K562 (cell line): ENCODE measurements around the gene ZNF143. TPM values are rescaled to one million over a fixed set of nuclear protein-coding genes. Genes with fewer than 3 reads are reported as not detected.

ENCODE experiments used
- ATAC-seq: fragments of 200-7000 bp; cut with Tn5 transposase; 3 replicates; pipeline ENCODE4 v1.9.1; 2020; ENCODE audit warnings: moderate library complexity
- BruUV-seq: library from RNA; stranded (reverse); fragments of 400-500 nt; replicated peaks from 2 replicates; lab custom pipeline; 2021; lab: Mats Ljungman, UMichigan
- CTCF ChIA-PET: fragments of 300-600 bp; formaldehyde crosslinking; extraction: SDS; loops from one replicate; lab custom pipeline; 2021; ENCODE audit warnings: low intra/inter-chr PET ratio; lab: Yijun Ruan, JAX
- POLR2A ChIA-PET: fragments of 300-600, 350-650 bp; sonication (Branson Sonifier 250); formaldehyde crosslinking; extraction: SDS; loops from one replicate; lab custom pipeline; 2021; ENCODE audit warnings: antibody characterized with exemption, inconsistent platforms; lab: Yijun Ruan, JAX
- DNase-seq, 4 experiments: peaks; one replicate each; pipeline versions ENCODE4 v3.0.0 to v3.0.0-alpha.2; 2011 to 2018; ENCODE audit warnings: low spot score in 3 of 4, mixed read lengths in 3 of 4; ENCODE audit errors: extremely low read depth in 1 of 4
- FAIRE-seq: peaks from 2 replicates; lab custom pipeline; 2011; peaks lifted over from hg19 to GRCh38; lab: Jason Lieb, UNC
- H2AFZ ChIP-seq: 2 replicates; pipeline ENCODE4 v1.6.0; 2011; ENCODE audit warnings: low read depth, low read length, control low read depth, inconsistent platforms
- H3K27ac ChIP-seq: fragments of 200-600 bp; 3 replicates; pipeline ENCODE4 v1.8.0; 2011; ENCODE audit warnings: low read depth, mild to moderate bottlenecking, control low read depth, inconsistent platforms, low read length, moderate library complexity, mixed read lengths; ENCODE audit errors: extremely low read depth
- H3K27me3 ChIP-seq, 2 experiments: fragments of 300-600 bp in 1 of 2; 2 replicates in 1 of 2; 3 replicates in 1 of 2; pipeline versions ENCODE4 v1.6.0 to v1.8.0; 2011; ENCODE audit warnings: inconsistent platforms in 2 of 2, low read length in 2 of 2, mild to moderate bottlenecking in 1 of 2, mixed read lengths in 1 of 2, moderate library complexity in 1 of 2; ENCODE audit not compliant: control insufficient read depth in 2 of 2, insufficient read depth in 2 of 2
- H3K36me3 ChIP-seq: fragments of 300-600 bp; 3 replicates; pipeline ENCODE4 v1.8.0; 2011; ENCODE audit warnings: mild to moderate bottlenecking, low read length, inconsistent platforms; ENCODE audit not compliant: control insufficient read depth, insufficient read depth
- H3K4me1 ChIP-seq, 2 experiments: fragments of 200-600 bp in 1 of 2; replicated peaks in 1 of 2; 2 replicates in 1 of 2; 3 replicates in 1 of 2; pipeline versions ENCODE4 v1.5.1 to v1.8.0; 2011; ENCODE audit warnings: inconsistent platforms in 2 of 2, low read length in 2 of 2, mild to moderate bottlenecking in 1 of 2, mixed read lengths in 1 of 2, moderate library complexity in 1 of 2; ENCODE audit not compliant: control insufficient read depth in 2 of 2, insufficient read depth in 2 of 2
- H3K4me2 ChIP-seq: 2 replicates; pipeline ENCODE4 v1.6.1; 2011; ENCODE audit warnings: low read length, control low read depth, inconsistent platforms, mixed read lengths; ENCODE audit not compliant: insufficient read depth
- H3K4me3 ChIP-seq: fragments of 200-600 bp; sonication (generic), shearing (Covaris generic); 2 replicates; pipeline ENCODE4 v1.5.1; 2016; ENCODE audit warnings: control low read depth, inconsistent platforms
- H3K79me2 ChIP-seq: fragments of 200-600 bp; 3 replicates; pipeline ENCODE4 v1.8.0; 2011; ENCODE audit warnings: low read length, inconsistent platforms; ENCODE audit not compliant: control insufficient read depth, insufficient read depth
- H3K9ac ChIP-seq, 2 experiments: 2 replicates each; pipeline versions ENCODE4 v1.6.0 to v1.6.1; 2011; ENCODE audit warnings: low read depth in 2 of 2, low read length in 2 of 2, control low read depth in 1 of 2, inconsistent platforms in 1 of 2, mild to moderate bottlenecking in 1 of 2, mixed read lengths in 1 of 2; ENCODE audit not compliant: insufficient read depth in 1 of 2
- H3K9me1 ChIP-seq: one replicate; pipeline ENCODE4 v1.6.0; 2011; ENCODE audit warnings: inconsistent platforms, mild to moderate bottlenecking, low read length, moderate library complexity; ENCODE audit not compliant: control insufficient read depth, insufficient read depth
- H3K9me3 ChIP-seq: replicated peaks from 2 replicates; pipeline ENCODE4 v1.5.1; 2011; ENCODE audit warnings: low read depth, low read length, inconsistent platforms; ENCODE audit not compliant: control insufficient read depth, insufficient read depth
- H4K20me1 ChIP-seq: replicated peaks from 2 replicates; pipeline ENCODE4 v1.6.1; 2011; ENCODE audit warnings: low read length, inconsistent platforms, mixed read lengths; ENCODE audit not compliant: control insufficient read depth, insufficient read depth
- CHD1 ChIP-seq: fragments of 200-600 bp; sonication (generic); IDR thresholded peaks from one replicate; pipeline ENCODE4 v1.6.1; 2012; ENCODE audit warnings: mild to moderate bottlenecking, moderate library complexity, low read length, inconsistent platforms
- CREB3L1 ChIP-seq: fragments of 450-650 bp; IDR thresholded peaks from 2 replicates; pipeline ENCODE4 v1.6.1; 2014; ENCODE audit warnings: low read depth, mild to moderate bottlenecking, moderate library complexity, borderline replicate concordance
- DACH1 ChIP-seq: fragments of 450-650 bp; IDR thresholded peaks from 2 replicates; pipeline ENCODE4 v1.6.1; 2018; ENCODE audit not compliant: partially characterized antibody
- FOSL1 ChIP-seq: fragments of 200-800 bp; sonication (Bioruptor generic); conservative IDR thresholded peaks from 2 replicates; pipeline ENCODE4 v1.6.1; 2016; ENCODE audit warnings: missing genetic modification characterization, missing compliant biosample characterization
- GABPB1 ChIP-seq: sonication (generic); formaldehyde crosslinking; IDR thresholded peaks from 2 replicates; pipeline ENCODE4 v1.8.0; 2022; ENCODE audit warnings: mild to moderate bottlenecking, missing genetic modification reagents
- L3MBTL2 ChIP-seq: fragments of 450-650 bp; IDR thresholded peaks from 2 replicates; pipeline ENCODE4 v1.6.1; 2016; ENCODE audit warnings: mild to moderate bottlenecking, moderate library complexity
- MLX ChIP-seq, 2 experiments: fragments of 450-650 bp in 1 of 2; sonication (generic) in 1 of 2; formaldehyde crosslinking; conservative IDR thresholded peaks; 2 replicates each; pipeline versions ENCODE4 v1.4.0 to v1.8.1; 2020 to 2022; ENCODE audit warnings: mild to moderate bottlenecking in 1 of 2, missing genetic modification reagents in 1 of 2
- NR2C2 ChIP-seq, 2 experiments: fragments of 200-800 bp in 1 of 2; sonication (Bioruptor generic) in 1 of 2; sonication (generic) in 1 of 2; formaldehyde crosslinking in 1 of 2; IDR thresholded peaks; 2 replicates each; pipeline versions ENCODE4 v1.6.1 to v1.8.0; 2016 to 2022; ENCODE audit warnings: mild to moderate bottlenecking in 1 of 2, missing compliant biosample characterization in 1 of 2, missing genetic modification characterization in 1 of 2, missing genetic modification reagents in 1 of 2
- PML ChIP-seq: IDR thresholded peaks from 2 replicates; pipeline ENCODE4 v1.6.1; 2012; ENCODE audit warnings: low read length, inconsistent platforms
- TRIM25 ChIP-seq: fragments of 450-650 bp; IDR thresholded peaks from 2 replicates; pipeline ENCODE4 v1.7.0; 2016; ENCODE audit warnings: borderline replicate concordance
- ZNF707 ChIP-seq: fragments of 250-450 bp; sonication (Bioruptor Pico); conservative IDR thresholded peaks from 2 replicates; pipeline ENCODE4 v1.8.0; 2022; ENCODE audit warnings: inconsistent platforms, mild to moderate bottlenecking, moderate library complexity
- WGBS: fragments of 100-300 bp; shearing (Covaris generic); methylation state at CpG from one replicate; pipeline ENCODE4 v1.1.6; 2016; ENCODE audit warnings: low coverage, mixed read lengths; ENCODE audit not compliant: insufficient coverage; ENCODE audit errors: missing lambda C conversion rate; 5-methylcytosine and 5-hydroxymethylcytosine counted together
- in situ Hi-C: fragments of 300-500 bp; cut with MboI; formaldehyde crosslinking; loops from 4 replicates; pipeline ENCODE4 v1.15.0; 2018; ENCODE audit warnings: inconsistent platforms, mixed read lengths
- intact Hi-C: fragments of 100-400 bp; cut with micrococcal nuclease; formaldehyde crosslinking; loops from 2 replicates; pipeline ENCODE4 v1.14.2; 2022
- polyA plus RNA-seq, 8 experiments: library from polyadenylated mRNA; depleted of rRNA in 4 of 8; stranded (reverse) in 5 of 8; unstranded in 3 of 8; fragments of >200 nt; fragmentation: Nextera tagmentation in 2 of 8; fragmentation: Illumina TruSeq in 1 of 8; extraction: Ambion mirVana in 2 of 8; extraction: Trizol in 1 of 8; gene quantifications; 2 replicates each; pipeline versions ENCODE4 v1.2.1 to v1.2.3, GENCODE V29; 2011 to 2014; ENCODE audit warnings: inconsistent platforms in 1 of 8, missing spikeins in 1 of 8
- total RNA-seq, 7 experiments: library from RNA; depleted of rRNA in 6 of 7; stranded (reverse); fragments of >200 nt in 6 of 7; fragmentation: Illumina TruSeq in 2 of 7; extraction: Trizol in 2 of 7; gene quantifications; 2 replicates each; pipeline versions ENCODE4 v1.2.1 to v1.2.3, GENCODE V29; 2011 to 2021; ENCODE audit warnings: low replicate concordance in 1 of 7
- TF ChIP-seq, protein P1 (sequence below): fragments of 200-800 bp; sonication (Bioruptor generic); IDR thresholded peaks from 2 replicates; pipeline ENCODE4 v1.6.1; 2017; ENCODE audit warnings: missing genetic modification characterization, missing compliant biosample characterization

Gene ZNF143
- total and polyA plus RNA-seq, 9 of the 15 experiments (the other 6 are each of a cell fraction or from before 2014, with no cell fraction given), result 18.4 to 58.5 (median 27.1) TPM

GRCh38 chr11:9574622-9575259 lies 113.9 kb downstream of the ZNF143 start:
- ChIA-PET CTCF (no interaction called here), POLR2A (interaction anchor here (0.7 to 3.3 kb wide), 15 partner anchors 8 to 189 kb away, joined by 3 to 26 read pairs (median 9); partner anchors contain the start of gene ZNF143)
- BruUV-seq, result TSS peak; percentile 41
- FAIRE-seq, result no peak
- peaks cover 47% of the 10 kb centered on the region for H3K36me3 ChIP-seq
- H3K4me1 ChIP-seq, result peaks cover 24 to 35% of the 10 kb centered on the region in 2 experiments; a peak in 4 of 5 replicates
- H3K9ac ChIP-seq, result peak overlapping the region; percentile 91 to 98
- H3K9me1 ChIP-seq, result no peaks in the 10 kb centered on the region
- intact Hi-C loops, result loop anchor here (10.0 kb wide), 1 partner anchor 110 kb away; the partner anchor contains the start of gene ZNF143
- in situ Hi-C loops, result loop anchor here (5.0 kb wide), 1 partner anchor 37 kb away; no protein-coding TSS in a partner anchor
- peak overlapping the region; percentile 96 for H3K4me2 ChIP-seq
- peaks cover 61% of the 10 kb centered on the region for H3K79me2 ChIP-seq
- H2AFZ ChIP-seq, result no peak overlapping the region
- WGBS, result under 1% methylated on average over 35 of the region's 43 CpGs
- H3K27ac ChIP-seq, result peak overlapping the region; percentile 98
- ATAC-seq, result peak; percentile 3; the same call in 2 of the 3 replicates
- H3K9me3 ChIP-seq, result no peaks in the 10 kb centered on the region
- DNase-seq, result peak in 3 of 4 experiments; percentile 18 to 66 (median 20)
- H3K4me3 ChIP-seq, result peak overlapping the region; percentile 92
- no peaks in the 10 kb centered on the region for H3K27me3 ChIP-seq
- H4K20me1 ChIP-seq, result peaks cover 9% of the 10 kb centered on the region
- TF ChIP-seq FOSL1 (0 out of 2 replicates have a peak, but pooled peaks have one; percentile 44), CREB3L1 (no peak), GABPB1 (CRISPR knock-in tag) (0 out of 2 replicates have a peak, but pooled peaks have one; percentile 24), NR2C2 (CRISPR knock-in tag; IDR thresholded peaks at IDR 0.05) (no peak), NR2C2 (tag; IDR thresholded peaks at IDR 0.05) (peak; percentile 24; the same call in 1 of the 2 replicates), DACH1 (no peak), PML (peak; percentile 14; the same call in 1 of the 2 replicates), L3MBTL2 (0 out of 2 replicates have a peak, but pooled peaks have one; percentile 5), TRIM25 (no peak), MLX (CRISPR knock-in tag; conservative IDR thresholded peaks at IDR 0.05) (0 out of 4 replicates have a peak, but pooled peaks of 1 of the 2 experiments have one; percentile 26), CHD1 (peak; percentile 86), ZNF707 (no peak)
- TF ChIP-seq, protein P1, sequence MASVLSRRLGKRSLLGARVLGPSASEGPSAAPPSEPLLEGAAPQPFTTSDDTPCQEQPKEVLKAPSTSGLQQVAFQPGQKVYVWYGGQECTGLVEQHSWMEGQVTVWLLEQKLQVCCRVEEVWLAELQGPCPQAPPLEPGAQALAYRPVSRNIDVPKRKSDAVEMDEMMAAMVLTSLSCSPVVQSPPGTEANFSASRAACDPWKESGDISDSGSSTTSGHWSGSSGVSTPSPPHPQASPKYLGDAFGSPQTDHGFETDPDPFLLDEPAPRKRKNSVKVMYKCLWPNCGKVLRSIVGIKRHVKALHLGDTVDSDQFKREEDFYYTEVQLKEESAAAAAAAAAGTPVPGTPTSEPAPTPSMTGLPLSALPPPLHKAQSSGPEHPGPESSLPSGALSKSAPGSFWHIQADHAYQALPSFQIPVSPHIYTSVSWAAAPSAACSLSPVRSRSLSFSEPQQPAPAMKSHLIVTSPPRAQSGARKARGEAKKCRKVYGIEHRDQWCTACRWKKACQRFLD (CRISPR knock-in tag), result peak; percentile 47; the same call in 1 of the 2 replicates
